ENCODE results near the gene IL6ST.

IL6ST gene

DNA sequence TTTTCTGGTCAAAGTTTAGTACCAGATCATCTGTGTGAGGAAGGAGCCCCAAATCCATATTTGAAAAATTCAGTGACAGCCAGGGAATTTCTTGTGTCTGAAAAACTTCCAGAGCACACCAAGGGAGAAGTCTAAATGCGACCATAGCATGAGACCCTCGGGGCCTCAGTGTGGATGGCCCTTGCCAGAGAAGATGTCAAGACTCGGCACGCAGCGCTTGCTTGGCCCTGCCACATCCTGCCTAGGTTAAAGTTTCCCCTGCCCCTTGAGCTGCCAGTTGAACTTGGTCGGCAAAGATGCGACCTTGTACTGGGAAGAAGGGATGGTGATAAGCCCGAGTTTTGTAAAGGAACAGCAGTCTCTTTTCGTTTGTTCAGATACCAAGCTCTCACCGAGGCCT lies 77.8 kb downstream of the IL6ST start:
- Histone ChIP-seq H3K9me3 (ENCODE audit: control insufficient read depth, insufficient read depth, low read depth, low read length) (no peaks in the 10 kb centered on the region), H3K4me3 (ENCODE audit: low read depth, low read length) (no peak overlapping the region)

More for the DNA sequence above, 77.8 kb downstream of the IL6ST start:
- no peak overlapping the region for H3K27ac ChIP-seq (ENCODE audit: extremely low read depth, low read depth, low read length)
- POLR2A ChIA-PET = no interaction called here
- H3K4me1 ChIP-seq (ENCODE audit: control insufficient read depth, insufficient read depth, low read length) = no peaks in the 10 kb centered on the region
- TF ChIP-seq ZNF677 (tag by site-specific recombination; IDR thresholded peaks at IDR 0.05) (no peak), ZNF791 (tag by site-specific recombination; IDR thresholded peaks at IDR 0.05) (no peak), ZNF302 (tag by site-specific recombination; IDR thresholded peaks at IDR 0.05; ENCODE audit: low read depth) (no peak), ZNF768 (tag by site-specific recombination; IDR thresholded peaks at IDR 0.05) (no peak), ZBTB7A (tag by site-specific recombination; IDR thresholded peaks at IDR 0.05; ENCODE audit: low read depth) (no peak), ZNF157 (tag by site-specific recombination; IDR thresholded peaks at IDR 0.05) (no peak), ZNF292 (tag by site-specific recombination; IDR thresholded peaks at IDR 0.05; ENCODE audit: borderline replicate concordance, low read depth) (no peak), ZFP37 (tag by site-specific recombination; IDR thresholded peaks at IDR 0.05) (no peak), KLF17 (tag by site-specific recombination; IDR thresholded peaks at IDR 0.05) (no peak), ZNF561 (tag by site-specific recombination; IDR thresholded peaks at IDR 0.05; ENCODE audit: borderline replicate concordance) (no peak), ZNF221 (tag by site-specific recombination; IDR thresholded peaks at IDR 0.05; ENCODE audit: borderline replicate concordance) (no peak), KLF10 (tag by site-specific recombination; IDR thresholded peaks at IDR 0.05) (no peak), ZBTB26 (tag by site-specific recombination; optimal IDR thresholded peaks at IDR 0.05) (no peak), ZNF629 (tag by site-specific recombination; IDR thresholded peaks at IDR 0.05) (no peak), ZNF488 (tag by site-specific recombination; IDR thresholded peaks at IDR 0.05) (no peak), ZNF16 (tag by site-specific recombination; IDR thresholded peaks at IDR 0.05; ENCODE audit: low read depth) (no peak), ZNF518A (tag by site-specific recombination; conservative IDR thresholded peaks at IDR 0.05; ENCODE audit: low read depth) (no peak), ZNF514 (tag by site-specific recombination; IDR thresholded peaks at IDR 0.05) (no peak)
- TF ChIP-seq, protein P1, sequence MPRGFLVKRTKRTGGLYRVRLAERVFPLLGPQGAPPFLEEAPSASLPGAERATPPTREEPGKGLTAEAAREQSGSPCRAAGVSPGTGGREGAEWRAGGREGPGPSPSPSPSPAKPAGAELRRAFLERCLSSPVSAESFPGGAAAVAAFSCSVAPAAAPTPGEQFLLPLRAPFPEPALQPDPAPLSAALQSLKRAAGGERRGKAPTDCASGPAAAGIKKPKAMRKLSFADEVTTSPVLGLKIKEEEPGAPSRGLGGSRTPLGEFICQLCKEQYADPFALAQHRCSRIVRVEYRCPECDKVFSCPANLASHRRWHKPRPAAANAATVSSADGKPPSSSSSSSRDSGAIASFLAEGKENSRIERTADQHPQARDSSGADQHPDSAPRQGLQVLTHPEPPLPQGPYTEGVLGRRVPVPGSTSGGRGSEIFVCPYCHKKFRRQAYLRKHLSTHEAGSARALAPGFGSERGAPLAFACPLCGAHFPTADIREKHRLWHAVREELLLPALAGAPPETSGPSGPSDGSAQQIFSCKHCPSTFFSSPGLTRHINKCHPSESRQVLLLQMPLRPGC (tag by site-specific recombination; IDR thresholded peaks at IDR 0.05) = no peak
- TF ChIP-seq, protein P2, sequence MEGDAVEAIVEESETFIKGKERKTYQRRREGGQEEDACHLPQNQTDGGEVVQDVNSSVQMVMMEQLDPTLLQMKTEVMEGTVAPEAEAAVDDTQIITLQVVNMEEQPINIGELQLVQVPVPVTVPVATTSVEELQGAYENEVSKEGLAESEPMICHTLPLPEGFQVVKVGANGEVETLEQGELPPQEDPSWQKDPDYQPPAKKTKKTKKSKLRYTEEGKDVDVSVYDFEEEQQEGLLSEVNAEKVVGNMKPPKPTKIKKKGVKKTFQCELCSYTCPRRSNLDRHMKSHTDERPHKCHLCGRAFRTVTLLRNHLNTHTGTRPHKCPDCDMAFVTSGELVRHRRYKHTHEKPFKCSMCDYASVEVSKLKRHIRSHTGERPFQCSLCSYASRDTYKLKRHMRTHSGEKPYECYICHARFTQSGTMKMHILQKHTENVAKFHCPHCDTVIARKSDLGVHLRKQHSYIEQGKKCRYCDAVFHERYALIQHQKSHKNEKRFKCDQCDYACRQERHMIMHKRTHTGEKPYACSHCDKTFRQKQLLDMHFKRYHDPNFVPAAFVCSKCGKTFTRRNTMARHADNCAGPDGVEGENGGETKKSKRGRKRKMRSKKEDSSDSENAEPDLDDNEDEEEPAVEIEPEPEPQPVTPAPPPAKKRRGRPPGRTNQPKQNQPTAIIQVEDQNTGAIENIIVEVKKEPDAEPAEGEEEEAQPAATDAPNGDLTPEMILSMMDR (tag by site-specific recombination; IDR thresholded peaks at IDR 0.05) = no peak
- CTCF ChIA-PET = interaction anchor here (0.5 kb wide), 1 partner anchor 14 kb away, joined by 3 read pairs; no protein-coding TSS in a partner anchor
- H3K36me3 ChIP-seq (ENCODE audit: control insufficient read depth in 2 of 2, insufficient read depth in 1 of 2, low read length in 2 of 2) = no peaks in the 10 kb centered on the region

Measured in HEK293 (cell line).